22Rv1 (cell line): ENCODE data around the gene CST6.

ENCODE experiments used
- H3K27ac ChIP-seq: fragments of 450-650 bp; 2 replicates; pipeline ENCODE4 v1.5.1; 2017
- ZFX ChIP-seq: fragments of 450-650 bp; IDR thresholded peaks from 2 replicates; pipeline ENCODE4 v1.6.1; 2017; ENCODE audit warnings: antibody characterized with exemption, borderline replicate concordance
- TF ChIP-seq, protein P1 (sequence below): fragments of 450-650 bp; IDR thresholded peaks from 2 replicates; pipeline ENCODE4 v1.5.1; 2017; ENCODE audit warnings: mild to moderate bottlenecking

CST6 gene

DNA sequence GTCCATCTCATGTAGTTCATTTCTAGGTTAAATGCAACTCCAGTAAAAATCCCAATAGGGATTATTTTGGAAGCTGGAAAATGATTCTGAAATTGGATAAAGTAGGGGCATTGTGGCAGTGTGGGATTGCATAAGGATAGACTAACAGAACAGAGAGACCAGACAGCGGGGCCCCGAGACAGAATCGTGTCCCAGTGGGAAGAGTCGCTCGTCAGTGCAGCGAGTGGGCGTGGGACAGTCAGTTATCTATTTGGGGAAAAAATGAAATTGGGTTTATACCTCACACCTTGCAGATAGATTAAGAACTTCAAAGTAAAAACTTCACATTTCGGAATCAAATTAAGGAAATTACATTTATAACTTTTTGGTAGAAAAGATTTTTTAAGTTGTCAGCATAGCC, 39.7 kb upstream of the CST6 start:
- no peak for TF ChIP-seq ZFX
- TF ChIP-seq, protein P1, sequence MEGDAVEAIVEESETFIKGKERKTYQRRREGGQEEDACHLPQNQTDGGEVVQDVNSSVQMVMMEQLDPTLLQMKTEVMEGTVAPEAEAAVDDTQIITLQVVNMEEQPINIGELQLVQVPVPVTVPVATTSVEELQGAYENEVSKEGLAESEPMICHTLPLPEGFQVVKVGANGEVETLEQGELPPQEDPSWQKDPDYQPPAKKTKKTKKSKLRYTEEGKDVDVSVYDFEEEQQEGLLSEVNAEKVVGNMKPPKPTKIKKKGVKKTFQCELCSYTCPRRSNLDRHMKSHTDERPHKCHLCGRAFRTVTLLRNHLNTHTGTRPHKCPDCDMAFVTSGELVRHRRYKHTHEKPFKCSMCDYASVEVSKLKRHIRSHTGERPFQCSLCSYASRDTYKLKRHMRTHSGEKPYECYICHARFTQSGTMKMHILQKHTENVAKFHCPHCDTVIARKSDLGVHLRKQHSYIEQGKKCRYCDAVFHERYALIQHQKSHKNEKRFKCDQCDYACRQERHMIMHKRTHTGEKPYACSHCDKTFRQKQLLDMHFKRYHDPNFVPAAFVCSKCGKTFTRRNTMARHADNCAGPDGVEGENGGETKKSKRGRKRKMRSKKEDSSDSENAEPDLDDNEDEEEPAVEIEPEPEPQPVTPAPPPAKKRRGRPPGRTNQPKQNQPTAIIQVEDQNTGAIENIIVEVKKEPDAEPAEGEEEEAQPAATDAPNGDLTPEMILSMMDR = no peak
- H3K27ac ChIP-seq = no peak overlapping the region

DNA sequence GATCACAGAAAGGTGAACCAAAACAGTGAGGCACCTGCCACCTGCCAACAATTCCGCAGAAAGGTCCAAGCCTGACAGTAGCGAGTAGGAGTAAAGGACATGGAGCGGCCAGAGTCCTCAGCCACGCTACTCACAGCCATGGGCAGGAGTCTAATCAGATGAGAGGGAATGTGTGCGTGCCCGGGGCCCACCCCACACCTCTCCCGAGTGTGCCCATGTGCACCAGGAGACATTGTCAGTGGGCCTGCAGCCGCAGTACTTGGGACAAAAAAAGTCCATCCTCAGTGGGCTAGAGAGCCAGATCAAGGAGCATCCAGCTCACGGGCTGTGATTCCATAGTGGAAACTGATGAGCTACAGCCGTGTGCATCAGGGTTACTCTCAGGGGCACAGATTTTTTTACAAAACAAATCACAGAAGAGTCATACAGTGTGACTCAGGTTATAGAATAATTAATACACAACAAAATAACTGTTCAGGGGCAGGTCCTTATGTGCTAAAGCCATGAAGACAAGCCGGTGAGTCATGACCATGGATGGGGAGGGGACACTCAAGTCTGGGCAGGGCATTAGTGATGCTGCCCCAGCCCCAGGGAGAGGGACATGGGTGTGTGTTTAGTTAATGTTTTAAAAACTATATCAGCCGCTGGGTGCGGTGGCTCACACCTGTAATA, 38.2 kb upstream of the CST6 start:
- no peak overlapping the region for H3K27ac ChIP-seq
- TF ChIP-seq ZFX = no peak
- TF ChIP-seq, protein P1 = no peak

DNA sequence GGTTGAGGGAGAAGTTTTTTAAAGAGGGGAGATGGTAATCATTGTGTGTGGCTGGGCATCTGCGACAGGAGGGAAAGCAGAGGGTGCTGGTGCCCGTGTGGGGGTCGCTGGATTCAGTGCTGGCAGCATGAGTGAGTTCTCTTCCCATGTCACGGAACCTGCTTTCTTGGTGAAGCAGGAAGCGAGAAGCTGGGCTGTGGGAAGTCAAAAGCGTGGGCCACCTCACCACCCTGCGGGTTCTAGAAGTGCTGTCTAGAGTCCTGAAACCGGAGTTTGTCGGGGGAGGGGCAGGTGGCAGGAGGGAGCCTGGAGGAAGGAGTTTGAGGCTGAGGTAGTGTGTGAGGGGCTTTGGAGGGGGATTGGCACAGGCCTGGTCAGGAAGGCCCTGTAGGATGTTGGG, 36.0 kb upstream of the CST6 start:
- TF ChIP-seq ZFX = no peak
- TF ChIP-seq, protein P1 = no peak

DNA sequence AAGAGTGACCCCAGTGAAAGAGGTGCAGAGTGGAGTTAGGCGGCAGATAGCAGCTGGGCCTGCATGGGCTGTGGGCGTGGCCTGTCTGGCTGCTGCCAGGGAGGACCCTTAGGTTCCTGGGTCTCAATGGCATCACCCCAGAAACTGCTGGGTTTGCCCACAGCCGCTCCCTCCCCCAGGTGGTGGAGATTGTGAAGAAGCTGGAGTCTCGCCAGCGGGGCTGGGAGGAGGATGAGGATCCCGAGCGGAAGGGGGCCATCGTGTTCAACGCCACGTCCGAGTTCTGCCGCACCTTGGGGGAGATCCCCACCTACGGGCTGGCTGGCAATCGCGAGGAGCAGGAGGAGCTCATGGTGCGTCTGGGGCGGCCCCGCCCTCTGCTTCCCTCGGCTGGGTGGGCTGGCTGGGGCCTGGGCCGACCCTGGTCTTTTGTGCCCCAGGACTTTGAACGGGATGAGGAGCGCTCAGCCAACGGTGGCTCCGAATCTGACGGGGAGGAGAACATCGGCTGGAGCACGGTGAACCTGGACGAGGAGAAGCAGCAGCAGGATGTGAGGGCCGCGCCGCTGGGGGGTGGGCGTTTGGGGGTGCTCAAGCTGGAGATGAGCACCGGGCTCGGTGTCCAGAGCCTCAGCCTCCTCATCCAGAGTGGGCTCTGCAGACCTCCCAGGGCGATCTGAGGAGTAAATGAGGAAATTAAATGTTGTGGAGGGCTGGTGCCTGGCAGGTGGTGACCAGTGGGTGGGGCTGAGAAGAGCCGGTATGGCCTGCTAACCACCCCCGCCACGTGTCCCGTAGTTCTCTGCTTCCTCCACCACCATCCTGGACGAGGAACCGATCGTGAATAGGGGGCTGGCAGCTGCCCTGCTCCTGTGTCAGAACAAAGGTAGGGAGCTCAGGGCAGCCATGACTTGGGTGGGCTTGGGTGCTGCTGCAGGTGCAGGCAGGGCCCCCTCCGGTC, 35.3 kb upstream of the CST6 start:
- TF ChIP-seq, protein P1 = no peak
- TF ChIP-seq ZFX = no peak
- no peak overlapping the region for H3K27ac ChIP-seq

More for the DNA sequence above, 36.0 kb upstream of the CST6 start:
- no peak overlapping the region for H3K27ac ChIP-seq

DNA sequence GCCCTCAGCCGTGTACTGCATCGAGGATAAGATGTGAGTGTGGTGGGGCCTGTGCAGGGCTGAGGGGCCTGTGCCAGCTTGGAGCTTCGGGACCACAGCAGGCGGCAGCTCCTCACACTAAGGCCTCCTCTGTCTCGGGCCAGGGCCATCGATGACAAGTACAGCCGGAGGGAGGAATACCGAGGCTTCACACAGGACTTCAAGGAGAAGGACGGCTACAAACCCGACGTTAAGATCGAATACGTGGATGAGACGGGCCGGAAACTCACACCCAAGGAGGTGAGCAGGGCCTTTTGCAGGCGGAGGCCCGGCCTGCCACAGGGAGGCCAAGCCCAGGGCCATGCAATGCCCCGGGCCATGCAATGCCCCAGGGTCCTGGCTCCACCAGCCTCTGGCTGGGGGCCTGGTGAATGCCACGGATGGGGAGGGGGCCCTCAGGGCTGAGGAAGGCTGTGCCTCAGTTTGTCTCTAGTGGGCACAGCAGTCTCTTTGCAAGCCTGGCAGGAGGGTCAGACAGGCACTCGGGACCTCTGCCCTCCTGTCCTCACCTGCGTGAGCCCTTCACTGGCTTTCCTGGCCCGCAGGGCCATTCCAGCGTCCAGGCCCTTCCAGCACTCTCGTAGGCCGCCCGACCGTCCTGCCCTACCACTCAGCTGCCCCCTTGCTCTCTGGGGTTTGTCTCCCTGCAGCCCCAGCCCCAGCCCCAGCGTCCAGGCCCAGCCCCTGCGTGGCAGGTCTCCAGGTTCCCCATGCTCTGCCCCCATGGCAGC, 34.0 kb upstream of the CST6 start:
- H3K27ac ChIP-seq = no peak overlapping the region

DNA sequence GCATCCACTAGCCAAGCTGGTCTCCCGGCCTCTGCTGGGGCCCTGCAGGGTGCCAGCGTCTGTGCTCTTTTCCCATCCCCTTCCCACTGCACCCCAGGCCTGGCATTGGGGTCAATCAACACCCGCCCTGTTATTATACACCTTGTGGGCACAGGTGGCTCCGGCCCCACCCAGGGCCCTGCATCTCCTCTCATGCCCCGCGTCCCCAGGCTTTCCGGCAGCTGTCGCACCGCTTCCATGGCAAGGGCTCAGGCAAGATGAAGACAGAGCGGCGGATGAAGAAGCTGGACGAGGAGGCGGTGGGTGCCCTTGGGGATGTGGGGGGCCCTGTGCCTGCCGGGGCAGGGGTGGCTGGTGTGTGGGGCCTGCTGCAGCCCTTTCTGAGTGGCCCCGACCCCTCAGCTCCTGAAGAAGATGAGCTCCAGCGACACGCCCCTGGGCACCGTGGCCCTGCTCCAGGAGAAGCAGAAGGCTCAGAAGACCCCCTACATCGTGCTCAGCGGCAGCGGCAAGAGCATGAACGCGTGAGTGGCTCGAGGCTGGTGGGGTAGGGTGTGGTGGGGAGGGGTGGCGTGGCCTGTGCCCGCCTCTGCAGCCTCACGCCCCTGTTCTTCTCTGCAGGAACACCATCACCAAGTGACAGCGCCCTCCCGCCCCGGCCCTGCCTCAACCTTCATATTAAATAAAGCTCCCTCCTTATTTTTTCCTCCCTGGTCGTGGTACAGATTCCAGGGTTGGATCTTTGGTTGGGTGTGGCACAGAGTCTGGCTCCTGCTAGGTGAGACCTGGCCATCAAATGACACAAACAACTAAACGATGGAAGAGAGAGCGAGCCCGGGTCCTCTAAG, 33.2 kb upstream of the CST6 start:
- H3K27ac ChIP-seq = no peak overlapping the region
- TF ChIP-seq ZFX = no peak
- TF ChIP-seq, protein P1 = no peak

More for the DNA sequence above, 34.0 kb upstream of the CST6 start:
- TF ChIP-seq, protein P1 = no peak
- TF ChIP-seq ZFX = no peak
